ENCODE data around the gene ABCG1. TPM values are rescaled to one million over a fixed set of nuclear protein-coding genes. Genes with fewer than 3 reads are reported as not detected.

The ABCG1 gene
- polyA plus RNA-seq, 1 donor = 10.2 TPM

Other genes with a start within 250 kb of the ABCG1 start
- gene ZBTB21, start 208.8 kb upstream of the ABCG1 start, polyA plus RNA-seq (ENCODE audit: insufficient read length) = 11.0 TPM
- gene UMODL1, start 147.8 kb upstream of the ABCG1 start, polyA plus RNA-seq (ENCODE audit: insufficient read length) = 0.22 TPM
- gene TFF3, start 96.3 kb downstream of the ABCG1 start, polyA plus RNA-seq (ENCODE audit: insufficient read length) = 3.0 TPM
- not detected for gene TFF2, start 131.9 kb downstream of the ABCG1 start, polyA plus RNA-seq (ENCODE audit: insufficient read length)
- gene TFF1, start 147.4 kb downstream of the ABCG1 start, polyA plus RNA-seq (ENCODE audit: insufficient read length) = not detected
- gene TMPRSS3, start 176.9 kb downstream of the ABCG1 start, polyA plus RNA-seq (ENCODE audit: insufficient read length) = 1.7 TPM
- gene UBASH3A, start 184.8 kb downstream of the ABCG1 start, polyA plus RNA-seq (ENCODE audit: insufficient read length) = not detected